ENCODE results near the gene RNASEH2C. TPM values are rescaled to one million over a fixed set of nuclear protein-coding genes. Genes with fewer than 3 reads are reported as not detected.

RNASEH2C gene
- total RNA-seq, 1 donor from 2014 or later = 69.4 TPM

DNA sequence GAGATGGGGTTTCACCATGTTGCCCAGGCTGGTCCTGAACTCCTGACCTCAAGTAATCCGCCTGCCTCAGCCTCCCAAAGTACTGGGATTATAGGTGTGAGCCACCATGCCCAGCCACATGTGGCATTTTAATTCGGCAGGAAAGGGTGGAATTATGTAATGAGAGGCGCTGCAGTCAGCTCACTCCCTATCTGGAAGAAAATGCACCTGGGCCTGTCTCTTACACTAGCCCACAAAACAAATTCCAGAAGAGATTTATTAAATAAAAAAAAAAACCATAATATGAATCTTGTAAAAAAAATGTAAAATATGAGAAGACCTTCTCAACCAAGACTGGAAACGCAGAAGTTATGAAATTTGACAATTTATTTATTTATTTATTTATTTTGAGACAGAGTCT, 16.8 kb downstream of the RNASEH2C start:
- Mint-ChIP-seq H3K4me1 (ENCODE audit: unreplicated experiment) (no peaks in the 10 kb centered on the region), H3K36me3 (no peaks in the 10 kb centered on the region), H3K9me3 (no peaks in the 10 kb centered on the region), H3K4me3 (no peak overlapping the region), H3K27me3 (peaks cover 36% of the 10 kb centered on the region), H3K27ac (no peak overlapping the region)
- TF ChIP-seq CTCF (conservative IDR thresholded peaks at IDR 0.05) = no peak
- DNase-seq (ENCODE audit: extremely low spot score, unreplicated experiment) = no peak

DNA sequence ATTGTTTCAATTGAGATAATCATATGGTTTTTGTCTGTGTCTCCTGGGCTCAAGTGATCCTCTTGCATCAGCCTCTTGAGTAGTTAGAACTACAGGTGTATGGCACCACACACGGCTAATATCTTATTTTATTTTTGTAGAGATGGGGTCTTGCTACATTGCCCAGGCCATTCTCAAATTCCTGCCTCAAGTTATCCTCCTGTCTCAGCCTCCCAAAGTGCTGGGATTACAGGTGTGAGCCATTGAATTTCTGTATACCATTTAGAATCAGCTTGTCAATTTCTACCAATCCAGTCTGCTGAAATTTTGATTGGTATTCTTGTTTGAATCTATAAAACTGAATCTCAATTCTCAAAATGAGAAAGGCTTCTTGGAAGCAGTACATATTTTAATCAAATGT, 18.9 kb downstream of the RNASEH2C start:
- H3K36me3 Mint-ChIP-seq = no peaks in the 10 kb centered on the region
- H3K27me3 Mint-ChIP-seq = peaks cover 37% of the 10 kb centered on the region
- TF ChIP-seq CTCF (conservative IDR thresholded peaks at IDR 0.05) = no peak
- no peaks in the 10 kb centered on the region for H3K4me1 Mint-ChIP-seq (ENCODE audit: unreplicated experiment)
- no peaks in the 10 kb centered on the region for H3K9me3 Mint-ChIP-seq
- no peak overlapping the region for H3K27ac Mint-ChIP-seq
- no peak for DNase-seq (ENCODE audit: extremely low spot score, unreplicated experiment)
- H3K4me3 Mint-ChIP-seq = no peak overlapping the region

DNA sequence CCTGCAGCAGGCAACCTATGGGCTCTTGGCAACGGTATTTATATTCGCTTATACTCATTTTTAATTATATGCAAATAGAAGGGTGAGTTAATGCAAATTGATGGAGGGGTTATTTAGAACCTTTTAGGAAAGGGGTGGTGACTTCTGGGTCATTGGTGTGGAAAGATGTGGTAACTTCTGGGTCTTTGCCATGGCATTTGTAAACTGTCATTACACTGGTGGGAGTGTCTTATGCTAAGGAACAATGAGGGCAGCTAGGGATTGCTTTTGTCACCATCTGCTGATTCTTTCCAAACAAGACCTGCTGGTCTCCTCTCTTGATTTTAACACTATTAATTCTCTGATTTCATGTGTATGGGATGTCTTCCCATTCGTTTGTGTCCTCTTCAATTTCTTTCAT, 20.2 kb downstream of the RNASEH2C start:
- no peak for TF ChIP-seq CTCF (conservative IDR thresholded peaks at IDR 0.05)
- Mint-ChIP-seq H3K27me3 (peaks cover 37% of the 10 kb centered on the region), H3K4me1 (ENCODE audit: unreplicated experiment) (peaks cover 2% of the 10 kb centered on the region), H3K27ac (no peak overlapping the region), H3K4me3 (no peak overlapping the region), H3K36me3 (no peaks in the 10 kb centered on the region), H3K9me3 (no peaks in the 10 kb centered on the region)
- DNase-seq (ENCODE audit: extremely low spot score, unreplicated experiment) = no peak

DNA sequence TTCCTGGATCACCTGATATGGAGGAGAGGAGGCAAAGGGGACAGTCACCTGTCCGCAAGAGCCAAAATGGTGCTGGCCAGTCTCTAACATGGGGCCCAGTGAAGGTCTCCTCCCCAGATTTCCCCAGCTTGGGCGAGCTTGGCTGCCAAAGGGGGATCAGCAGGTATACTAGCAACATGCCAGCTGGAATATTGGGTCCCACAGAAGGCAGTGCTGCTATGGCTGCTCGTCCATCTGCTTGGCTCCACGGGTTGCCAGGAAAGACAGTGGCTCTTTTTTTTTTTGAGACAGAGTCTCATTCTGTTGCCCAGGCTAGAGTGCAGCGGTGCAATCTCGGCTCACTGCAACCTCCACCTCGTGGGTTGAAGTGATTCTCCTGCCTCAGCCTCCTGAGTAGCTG, 21.3 kb downstream of the RNASEH2C start:
- TF ChIP-seq CTCF (conservative IDR thresholded peaks at IDR 0.05) = no peak
- Mint-ChIP-seq H3K27me3 (peaks cover 35% of the 10 kb centered on the region), H3K9me3 (no peaks in the 10 kb centered on the region), H3K4me1 (ENCODE audit: unreplicated experiment) (peaks cover 4% of the 10 kb centered on the region), H3K36me3 (no peaks in the 10 kb centered on the region), H3K27ac (no peak overlapping the region), H3K4me3 (no peak overlapping the region)
- no peak for DNase-seq (ENCODE audit: extremely low spot score, unreplicated experiment)

GRCh38 chr11:65698205-65698604, 22.4 kb downstream of the RNASEH2C start:
- Mint-ChIP-seq H3K36me3 (no peaks in the 10 kb centered on the region), H3K4me1 (ENCODE audit: unreplicated experiment) (peaks cover 4% of the 10 kb centered on the region), H3K9me3 (no peaks in the 10 kb centered on the region), H3K27me3 (peaks cover 34% of the 10 kb centered on the region), H3K27ac (no peak overlapping the region), H3K4me3 (no peak overlapping the region)
- DNase-seq (ENCODE audit: extremely low spot score, unreplicated experiment) = no peak
- no peak for TF ChIP-seq CTCF (conservative IDR thresholded peaks at IDR 0.05)

Data from type B pancreatic cell (in vitro differentiated cells).